ENCODE data around the gene SPI1. TPM values are rescaled to one million over a fixed set of nuclear protein-coding genes. Genes with fewer than 3 reads are reported as not detected.

Gene SPI1
- total RNA-seq, 2 donors from 2014 or later, result not detected

DNA sequence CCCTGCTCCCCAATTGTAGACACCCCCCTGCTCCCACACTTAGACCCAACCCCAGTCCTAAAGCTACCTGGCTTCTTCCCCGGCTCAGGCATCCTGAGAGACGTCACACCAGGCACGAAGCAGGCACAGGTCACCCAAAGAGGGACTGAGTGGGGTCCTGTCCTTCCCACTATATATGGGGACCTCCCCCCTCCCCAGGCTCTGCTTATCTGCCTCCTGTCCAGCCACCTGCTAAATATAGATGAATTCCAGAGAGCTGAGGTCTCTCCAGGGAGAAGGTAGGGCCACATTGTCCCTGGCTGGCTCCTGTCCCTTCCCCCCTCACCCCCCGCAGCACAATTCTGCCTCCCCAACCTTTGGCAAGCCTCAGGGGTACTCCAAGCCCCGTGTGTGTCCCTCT is 25.8 kb downstream of the SPI1 start, which contains the start of gene MYBPC3:
MYBPC3 (minus strand) TSS at position 147 of the 400 bp plus-strand sequence; CDS start at position 92, 55 bp downstream.
- no peaks in the 10 kb centered on the region for H3K27me3 Mint-ChIP-seq (ENCODE audit: insufficient read depth)
- H3K27ac Mint-ChIP-seq, result no peak within 1 kb of the TSS
- no peak within 1 kb of the TSS for H3K4me3 Mint-ChIP-seq

GRCh38 chr11:47351156-47352126 is 26.9 kb downstream of the SPI1 start:
- no peak overlapping the region for H3K4me3 Mint-ChIP-seq
- no peaks in the 10 kb centered on the region for H3K36me3 ChIP-seq (ENCODE audit: control insufficient read depth, insufficient read depth, low read length)
- no peaks in the 10 kb centered on the region for H3K36me3 Mint-ChIP-seq (ENCODE audit: low read depth)
- no peak for DNase-seq
- WGBS, 2 experiments (ENCODE audit: insufficient coverage in 1 of 2, insufficient read length in 1 of 2), result 89 to 90% methylated on average over 21 to 29 of the region's 29 CpGs
- no peak overlapping the region for H3K4me3 ChIP-seq (ENCODE audit: low read length)
- peaks cover 6% of the 10 kb centered on the region for H3K4me1 ChIP-seq (ENCODE audit: control insufficient read depth, insufficient read depth, low read length)
- no peak for TF ChIP-seq CTCF (conservative IDR thresholded peaks at IDR 0.05)
- H3K9me3 ChIP-seq (ENCODE audit: control insufficient read depth, low read length), result peaks cover under 1% of the 10 kb centered on the region
- peaks cover 16% of the 10 kb centered on the region for H3K4me1 Mint-ChIP-seq
- no peaks in the 10 kb centered on the region for H3K27me3 ChIP-seq (ENCODE audit: control insufficient read depth, insufficient read depth, low read length, poor library complexity, severe bottlenecking)
- no peak overlapping the region for H3K27ac Mint-ChIP-seq
- H3K9ac ChIP-seq (ENCODE audit: extremely low read depth, low read length, poor library complexity, severe bottlenecking), result no peak overlapping the region
- H3K27me3 Mint-ChIP-seq (ENCODE audit: insufficient read depth), result no peaks in the 10 kb centered on the region
- no peak overlapping the region for H3K27ac ChIP-seq (ENCODE audit: low read depth, low read length)
- no peaks in the 10 kb centered on the region for H3K9me3 Mint-ChIP-seq

More for the DNA sequence above, 25.8 kb downstream of the SPI1 start, which contains the start of gene MYBPC3:
- no peaks in the 10 kb centered on the region for H3K36me3 ChIP-seq (ENCODE audit: control insufficient read depth, insufficient read depth, low read length)
- Mint-ChIP-seq H3K36me3 (ENCODE audit: low read depth) (no peaks in the 10 kb centered on the region), H3K9me3 (no peaks in the 10 kb centered on the region), H3K4me1 (peaks cover 16% of the 10 kb centered on the region)
- H3K9ac ChIP-seq (ENCODE audit: extremely low read depth, low read length, poor library complexity, severe bottlenecking), result no peak within 1 kb of the TSS
- H3K27me3 ChIP-seq (ENCODE audit: control insufficient read depth, insufficient read depth, low read length, poor library complexity, severe bottlenecking), result no peaks in the 10 kb centered on the region
- no peak for TF ChIP-seq CTCF (conservative IDR thresholded peaks at IDR 0.05)
- DNase-seq, result no peak
- peaks cover 9% of the 10 kb centered on the region for H3K9me3 ChIP-seq (ENCODE audit: control insufficient read depth, low read length)
- 89 to 92% methylated on average over 4 to 5 of the region's 5 CpGs for WGBS, 2 experiments (ENCODE audit: insufficient coverage in 1 of 2, insufficient read length in 1 of 2)
- peaks cover 6% of the 10 kb centered on the region for H3K4me1 ChIP-seq (ENCODE audit: control insufficient read depth, insufficient read depth, low read length)
- H3K4me3 ChIP-seq (ENCODE audit: low read length), result no peak within 1 kb of the TSS
- no peak within 1 kb of the TSS for H3K27ac ChIP-seq (ENCODE audit: low read depth, low read length)

DNA sequence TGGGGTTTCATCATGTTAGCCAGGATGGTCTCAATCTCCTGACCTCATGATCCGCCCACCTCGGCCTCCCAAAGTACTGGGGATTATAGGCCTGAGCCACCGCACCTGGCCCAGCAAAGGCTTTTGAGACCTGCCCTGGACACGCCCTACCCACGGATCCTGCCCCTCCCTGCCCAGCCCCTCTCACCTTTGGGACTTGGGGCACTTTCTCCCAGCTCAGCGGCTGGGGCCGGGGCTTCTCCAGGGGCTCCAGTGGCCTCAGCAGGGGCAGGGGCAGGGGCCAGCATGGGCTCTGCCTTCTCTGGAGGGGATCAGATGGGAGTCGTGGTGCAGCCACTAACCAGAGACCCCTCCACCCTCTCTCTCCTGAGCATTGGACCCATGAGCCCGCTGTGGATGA is 28.0 kb downstream of the SPI1 start:
- H3K36me3 Mint-ChIP-seq (ENCODE audit: low read depth), result no peaks in the 10 kb centered on the region
- H3K36me3 ChIP-seq (ENCODE audit: control insufficient read depth, insufficient read depth, low read length), result no peaks in the 10 kb centered on the region
- no peak overlapping the region for H3K27ac Mint-ChIP-seq
- H3K4me3 Mint-ChIP-seq, result no peak overlapping the region
- DNase-seq, result no peak
- H3K4me3 ChIP-seq (ENCODE audit: low read length), result no peak overlapping the region
- WGBS, 2 experiments (ENCODE audit: insufficient coverage in 1 of 2, insufficient read length in 1 of 2), result 88 to 100% methylated on average over 6 to 9 of the region's 9 CpGs
- TF ChIP-seq CTCF (conservative IDR thresholded peaks at IDR 0.05), result no peak
- no peaks in the 10 kb centered on the region for H3K27me3 Mint-ChIP-seq (ENCODE audit: insufficient read depth)
- H3K27me3 ChIP-seq (ENCODE audit: control insufficient read depth, insufficient read depth, low read length, poor library complexity, severe bottlenecking), result no peaks in the 10 kb centered on the region
- H3K9me3 Mint-ChIP-seq, result no peaks in the 10 kb centered on the region
- no peaks in the 10 kb centered on the region for H3K9me3 ChIP-seq (ENCODE audit: control insufficient read depth, low read length)
- peaks cover 16% of the 10 kb centered on the region for H3K4me1 Mint-ChIP-seq
- H3K4me1 ChIP-seq (ENCODE audit: control insufficient read depth, insufficient read depth, low read length), result peaks cover 6% of the 10 kb centered on the region
- H3K9ac ChIP-seq (ENCODE audit: extremely low read depth, low read length, poor library complexity, severe bottlenecking), result no peak overlapping the region
- no peak overlapping the region for H3K27ac ChIP-seq (ENCODE audit: low read depth, low read length)
